LHCN-M2 (cell line): ENCODE measurements around the gene FZD10. TPM values are rescaled to one million over a fixed set of nuclear protein-coding genes. Genes with fewer than 3 reads are reported as not detected.

Experiments used
- DNase-seq: peaks from one replicate; pipeline ENCODE4 v3.0.0-alpha.2; 2012; ENCODE audit warnings: low read depth
- total RNA-seq: library from RNA; depleted of rRNA; stranded (reverse); fragments of >200 nt; gene quantifications from 2 replicates; pipeline ENCODE4 v1.2.3, GENCODE V29; 2014

FZD10 gene
- total RNA-seq, 1 experiment from 2014 or later: not detected

DNA sequence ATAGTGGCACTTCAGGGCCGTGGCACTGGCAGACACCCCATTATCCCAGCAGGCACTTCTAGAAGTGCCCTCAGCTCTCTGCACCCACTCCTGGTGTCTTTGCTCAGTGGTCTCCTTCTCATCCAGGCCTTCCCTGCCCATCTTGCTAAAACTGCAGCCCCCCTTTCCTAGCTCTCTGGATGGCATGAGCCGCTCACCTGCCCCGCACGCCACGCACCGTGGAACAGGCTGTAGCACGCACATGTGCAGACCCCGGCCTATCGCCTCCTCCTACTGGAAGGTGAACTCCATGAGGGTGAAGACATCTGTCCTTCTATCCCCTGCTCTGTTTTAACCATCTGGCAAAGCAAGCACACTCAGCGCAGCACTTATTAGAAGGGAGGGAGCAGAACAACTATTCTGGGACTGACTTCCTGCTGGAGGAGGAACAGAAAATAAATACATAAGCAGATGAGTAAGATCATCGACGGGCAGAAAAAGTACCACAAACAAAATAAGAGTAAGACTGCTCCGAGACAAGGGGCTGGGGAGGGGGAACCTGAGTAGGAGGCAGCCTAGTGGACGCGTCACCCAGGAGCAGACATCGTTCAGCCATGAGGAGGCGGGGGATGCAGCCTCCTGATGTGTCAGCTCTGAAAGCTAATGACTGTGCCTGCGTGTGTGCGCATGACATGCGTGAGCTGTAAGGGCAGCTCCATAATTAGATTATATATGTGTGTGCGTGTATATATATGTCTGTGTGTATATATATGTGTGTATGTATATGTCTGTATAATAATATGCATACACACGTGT, 7.8 kb upstream of the FZD10 start:
- DNase-seq: no peak

DNA sequence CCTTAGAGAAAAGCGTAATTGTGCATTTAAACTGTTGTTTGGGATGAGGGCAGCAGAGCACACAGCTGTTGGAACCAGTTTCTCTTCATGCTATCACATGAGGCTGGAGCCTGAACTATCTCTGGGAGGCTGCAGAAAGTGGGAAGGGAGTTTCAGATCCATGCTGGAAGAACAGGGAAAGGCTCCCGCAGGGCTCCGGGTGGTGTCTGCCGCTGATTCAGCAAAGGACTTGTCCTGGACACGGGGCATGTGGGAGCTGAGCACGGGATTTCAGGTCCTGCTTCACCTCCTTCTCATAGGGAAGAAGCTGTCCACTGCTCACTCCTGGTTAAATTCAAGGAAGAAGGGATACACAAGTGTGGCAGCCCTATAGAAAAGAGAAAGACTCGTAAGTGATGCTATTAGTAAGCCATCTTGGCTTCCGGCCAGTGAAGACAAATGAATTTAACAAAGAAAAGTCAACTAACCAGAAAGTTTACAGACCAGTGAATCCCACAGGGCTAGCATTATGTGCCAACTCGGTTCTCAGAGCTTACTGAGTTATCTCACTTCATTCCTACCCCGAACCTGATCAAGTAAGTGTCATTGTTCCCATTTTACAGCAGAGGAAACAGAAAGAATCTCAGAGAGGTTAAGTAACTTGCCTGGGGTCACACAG, 6.7 kb upstream of the FZD10 start:
- no peak for DNase-seq

DNA sequence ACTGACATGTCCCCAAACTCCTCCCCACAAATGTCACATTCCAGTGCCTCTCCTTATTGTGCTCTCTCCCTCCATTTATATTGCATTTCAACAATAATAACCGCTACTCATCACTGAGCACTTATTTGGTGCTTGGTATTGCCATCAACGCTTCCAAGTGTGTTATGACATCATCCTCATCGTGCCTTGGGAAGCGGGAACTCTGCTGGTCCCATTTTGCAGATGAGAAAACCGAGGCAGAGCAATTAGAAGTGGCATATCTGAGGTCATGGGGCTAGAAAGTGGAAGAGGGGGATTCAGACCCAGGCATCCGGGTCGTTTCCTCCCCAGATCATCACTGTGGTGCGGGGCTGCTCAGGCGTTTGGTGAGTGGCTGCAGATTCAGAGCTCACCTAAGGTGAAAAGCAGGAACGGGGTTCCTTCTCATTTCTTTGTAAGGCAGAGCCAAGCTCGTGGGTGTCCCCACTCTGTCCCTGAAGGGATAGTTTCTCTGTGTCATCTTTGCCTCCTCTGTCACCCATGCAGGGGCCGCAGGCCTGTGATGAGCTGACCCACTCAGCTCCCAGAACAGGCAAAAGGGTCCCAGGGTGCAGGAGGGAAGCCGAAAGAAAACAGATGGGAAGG, 5.5 kb upstream of the FZD10 start:
- DNase-seq: no peak

DNA sequence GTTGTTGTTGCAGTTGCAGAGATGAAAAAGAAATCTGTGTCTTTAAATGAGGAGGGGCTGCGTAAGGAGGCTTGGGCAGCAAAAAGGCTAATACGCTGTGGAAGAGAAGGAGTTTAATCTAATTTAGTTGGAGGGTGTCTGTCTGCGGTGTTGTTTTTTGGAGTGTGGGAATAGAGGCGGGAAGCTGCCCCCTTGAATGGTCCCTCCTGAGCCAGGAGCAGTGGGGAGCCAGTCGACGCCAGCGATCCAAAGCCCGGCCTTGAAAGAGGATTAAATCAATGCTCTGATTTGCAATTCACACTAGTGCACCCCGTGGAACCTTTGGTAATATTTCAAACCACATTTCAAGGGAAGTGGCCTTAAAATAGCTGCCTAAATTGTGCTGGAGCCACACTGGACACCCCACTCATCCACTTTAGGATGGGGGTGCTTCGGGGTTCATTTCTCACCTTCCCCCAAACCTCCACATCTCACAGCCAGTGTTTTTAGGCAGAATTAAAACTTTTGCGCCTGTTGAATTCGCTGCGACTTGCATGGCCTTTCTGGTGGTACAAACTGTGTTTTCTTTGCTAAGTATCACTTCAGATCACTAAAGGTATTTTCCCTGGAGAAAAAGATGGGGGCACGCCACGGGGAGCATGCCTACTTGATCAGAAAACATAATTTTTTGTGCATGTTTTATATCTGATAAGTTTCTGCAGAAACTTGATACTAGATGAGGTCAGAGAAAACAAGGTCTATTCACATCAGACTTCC, 4.1 kb upstream of the FZD10 start:
- no peak for DNase-seq

DNA sequence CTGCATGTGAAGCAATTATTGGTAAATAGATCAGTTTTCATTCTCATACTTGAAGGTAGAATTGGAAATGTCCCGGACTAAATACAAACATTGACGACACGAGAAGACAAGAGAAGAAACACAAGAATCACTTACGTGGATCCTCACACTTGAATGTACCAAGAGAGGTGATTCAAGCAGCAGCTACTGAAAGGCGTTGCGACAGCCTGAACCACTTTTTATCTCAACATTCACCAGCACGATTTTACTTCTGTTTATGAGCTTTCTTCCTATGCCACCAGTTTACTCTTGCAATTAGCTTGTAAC, 3.6 kb upstream of the FZD10 start:
- DNase-seq: no peak

DNA sequence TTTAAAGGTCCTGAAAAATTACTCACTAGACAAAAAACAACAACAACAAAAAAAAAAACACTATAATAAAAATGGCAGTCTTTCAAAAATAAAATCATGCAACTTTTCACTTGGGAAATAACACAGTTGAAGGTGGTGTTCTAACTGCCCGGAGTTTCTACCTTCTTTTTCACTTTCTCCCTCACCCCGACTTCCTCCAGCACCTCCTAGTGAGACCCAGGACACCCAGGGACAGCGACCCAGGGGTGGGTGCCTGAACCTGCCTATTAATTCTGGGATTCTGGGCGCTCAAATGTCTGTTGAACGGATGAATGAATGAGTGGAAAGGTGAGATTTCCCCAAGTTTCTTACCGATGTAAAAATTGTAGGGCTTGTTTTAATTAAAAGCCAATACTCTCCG, 2.0 kb upstream of the FZD10 start:
- DNase-seq: no peak

DNA sequence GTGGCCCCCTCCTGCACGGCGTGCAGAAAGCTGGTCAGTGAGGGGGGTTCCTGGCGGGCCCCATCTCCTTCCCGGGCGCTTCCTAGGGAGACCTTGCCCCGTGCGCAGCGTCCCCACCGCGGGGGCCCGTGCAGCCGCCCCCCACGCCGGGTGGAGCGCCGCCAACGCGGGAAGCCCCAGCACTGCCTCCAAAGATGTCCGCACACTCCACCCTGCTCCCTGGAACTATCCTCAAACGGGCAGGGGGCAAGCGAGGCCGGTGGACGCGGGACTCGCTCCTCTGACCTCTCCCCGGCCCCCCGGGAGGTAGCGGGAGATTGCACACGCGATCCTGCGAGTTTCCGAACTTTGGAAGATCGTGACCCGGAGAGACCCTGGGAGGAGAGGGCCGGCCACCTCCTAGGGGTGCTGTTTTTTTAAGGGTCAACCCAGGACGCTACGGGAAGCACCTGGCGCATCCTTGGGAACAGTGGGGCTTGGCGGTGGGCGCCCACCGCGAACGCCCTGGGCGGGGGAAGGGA, 1.5 kb upstream of the FZD10 start:
- DNase-seq: no peak

DNA sequence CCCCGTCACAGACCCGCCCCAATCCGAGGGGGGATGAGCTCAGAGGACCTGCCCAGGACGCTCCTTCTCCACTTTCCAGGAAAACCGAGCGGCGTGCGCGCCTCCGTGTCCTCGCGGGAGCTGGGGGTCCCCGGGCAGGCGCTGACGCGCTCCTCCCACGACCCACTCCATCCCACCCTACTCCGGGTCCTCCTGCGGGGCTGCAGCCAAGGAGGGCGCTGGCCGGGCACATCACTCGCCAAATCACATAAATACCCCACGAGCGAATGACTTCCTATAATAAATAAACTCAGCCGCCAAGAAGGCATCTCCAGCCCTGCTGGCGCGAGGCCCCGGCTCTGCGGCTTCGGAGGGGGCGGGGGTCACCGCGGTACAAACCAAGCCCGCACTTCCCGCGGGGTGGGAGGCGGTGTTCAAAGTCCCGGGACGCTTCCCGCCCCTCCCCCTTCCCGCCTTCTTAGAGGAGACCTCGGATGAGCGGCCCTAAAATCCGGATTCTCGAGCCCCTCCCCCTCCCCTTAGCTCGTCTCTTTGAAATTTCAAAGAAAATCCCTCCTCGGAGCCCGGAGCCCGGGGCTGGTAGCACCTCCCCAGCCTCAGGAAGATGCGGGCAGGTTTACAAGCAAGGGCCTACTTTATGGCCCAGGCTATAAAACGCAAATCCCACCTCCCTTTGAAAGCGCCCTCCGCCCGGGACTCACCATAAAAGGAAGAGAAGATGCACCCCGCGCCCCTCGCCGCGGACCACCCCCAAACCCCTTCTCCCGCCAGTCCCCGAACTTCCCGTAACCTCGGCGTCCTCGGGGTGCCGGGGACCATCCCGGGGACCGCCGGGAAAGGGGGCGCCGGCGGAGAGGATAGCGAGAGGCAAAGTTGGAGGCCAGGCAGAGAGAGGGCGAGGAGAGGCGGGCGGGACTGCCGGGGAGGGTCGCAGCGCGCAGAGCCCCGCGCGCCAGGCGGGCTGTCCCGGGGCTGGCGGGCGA, 712 bp upstream of the FZD10 start:
- no peak for DNase-seq

DNA sequence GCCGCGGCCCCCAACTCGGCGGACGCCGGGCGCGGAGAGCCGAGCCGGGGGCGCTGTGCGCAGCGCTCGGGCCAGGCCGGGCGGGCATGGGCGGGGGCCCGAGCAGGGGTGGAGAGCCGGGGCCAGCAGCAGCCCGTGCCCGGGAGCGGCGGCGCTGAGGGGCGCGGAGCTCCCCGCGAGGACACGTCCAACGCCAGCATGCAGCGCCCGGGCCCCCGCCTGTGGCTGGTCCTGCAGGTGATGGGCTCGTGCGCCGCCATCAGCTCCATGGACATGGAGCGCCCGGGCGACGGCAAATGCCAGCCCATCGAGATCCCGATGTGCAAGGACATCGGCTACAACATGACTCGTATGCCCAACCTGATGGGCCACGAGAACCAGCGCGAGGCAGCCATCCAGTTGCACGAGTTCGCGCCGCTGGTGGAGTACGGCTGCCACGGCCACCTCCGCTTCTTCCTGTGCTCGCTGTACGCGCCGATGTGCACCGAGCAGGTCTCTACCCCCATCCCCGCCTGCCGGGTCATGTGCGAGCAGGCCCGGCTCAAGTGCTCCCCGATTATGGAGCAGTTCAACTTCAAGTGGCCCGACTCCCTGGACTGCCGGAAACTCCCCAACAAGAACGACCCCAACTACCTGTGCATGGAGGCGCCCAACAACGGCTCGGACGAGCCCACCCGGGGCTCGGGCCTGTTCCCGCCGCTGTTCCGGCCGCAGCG, 639 bp downstream of the FZD10 start:
- DNase-seq: no peak

DNA sequence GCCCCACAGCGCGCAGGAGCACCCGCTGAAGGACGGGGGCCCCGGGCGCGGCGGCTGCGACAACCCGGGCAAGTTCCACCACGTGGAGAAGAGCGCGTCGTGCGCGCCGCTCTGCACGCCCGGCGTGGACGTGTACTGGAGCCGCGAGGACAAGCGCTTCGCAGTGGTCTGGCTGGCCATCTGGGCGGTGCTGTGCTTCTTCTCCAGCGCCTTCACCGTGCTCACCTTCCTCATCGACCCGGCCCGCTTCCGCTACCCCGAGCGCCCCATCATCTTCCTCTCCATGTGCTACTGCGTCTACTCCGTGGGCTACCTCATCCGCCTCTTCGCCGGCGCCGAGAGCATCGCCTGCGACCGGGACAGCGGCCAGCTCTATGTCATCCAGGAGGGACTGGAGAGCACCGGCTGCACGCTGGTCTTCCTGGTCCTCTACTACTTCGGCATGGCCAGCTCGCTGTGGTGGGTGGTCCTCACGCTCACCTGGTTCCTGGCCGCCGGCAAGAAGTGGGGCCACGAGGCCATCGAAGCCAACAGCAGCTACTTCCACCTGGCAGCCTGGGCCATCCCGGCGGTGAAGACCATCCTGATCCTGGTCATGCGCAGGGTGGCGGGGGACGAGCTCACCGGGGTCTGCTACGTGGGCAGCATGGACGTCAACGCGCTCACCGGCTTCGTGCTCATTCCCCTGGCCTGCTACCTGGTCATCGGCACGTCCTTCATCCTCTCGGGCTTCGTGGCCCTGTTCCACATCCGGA, 1.4 kb downstream of the FZD10 start:
- no peak for DNase-seq

DNA sequence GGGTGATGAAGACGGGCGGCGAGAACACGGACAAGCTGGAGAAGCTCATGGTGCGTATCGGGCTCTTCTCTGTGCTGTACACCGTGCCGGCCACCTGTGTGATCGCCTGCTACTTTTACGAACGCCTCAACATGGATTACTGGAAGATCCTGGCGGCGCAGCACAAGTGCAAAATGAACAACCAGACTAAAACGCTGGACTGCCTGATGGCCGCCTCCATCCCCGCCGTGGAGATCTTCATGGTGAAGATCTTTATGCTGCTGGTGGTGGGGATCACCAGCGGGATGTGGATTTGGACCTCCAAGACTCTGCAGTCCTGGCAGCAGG, 1.9 kb downstream of the FZD10 start:
- DNase-seq: no peak

DNA sequence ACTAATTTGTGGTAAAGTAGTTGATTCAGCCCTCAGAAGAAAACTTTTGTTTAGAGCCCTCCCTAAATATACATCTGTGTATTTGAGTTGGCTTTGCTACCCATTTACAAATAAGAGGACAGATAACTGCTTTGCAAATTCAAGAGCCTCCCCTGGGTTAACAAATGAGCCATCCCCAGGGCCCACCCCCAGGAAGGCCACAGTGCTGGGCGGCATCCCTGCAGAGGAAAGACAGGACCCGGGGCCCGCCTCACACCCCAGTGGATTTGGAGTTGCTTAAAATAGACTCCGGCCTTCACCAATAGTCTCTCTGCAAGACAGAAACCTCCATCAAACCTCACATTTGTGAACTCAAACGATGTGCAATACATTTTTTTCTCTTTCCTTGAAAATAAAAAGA, 2.7 kb downstream of the FZD10 start:
- no peak for DNase-seq

DNA sequence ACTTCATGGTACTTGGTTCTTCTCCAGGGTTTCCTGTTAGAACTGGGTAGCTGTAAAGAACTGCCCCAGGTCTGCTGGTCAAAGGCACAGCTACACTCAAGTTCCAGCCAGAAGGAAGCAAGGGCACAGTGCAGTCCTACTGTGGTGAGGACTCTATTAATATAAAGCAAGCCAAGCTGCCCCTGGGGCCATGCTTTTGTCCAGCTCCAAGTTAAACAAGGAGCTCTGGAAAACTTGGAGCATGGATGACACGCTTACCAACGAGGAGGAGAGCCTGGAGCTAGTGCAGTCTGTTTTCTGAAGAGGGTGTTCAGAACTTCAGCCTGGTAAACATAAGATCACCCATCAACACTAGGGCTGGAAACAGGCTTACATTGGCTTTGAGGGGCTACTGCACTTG, 4.0 kb downstream of the FZD10 start:
- DNase-seq: no peak

DNA sequence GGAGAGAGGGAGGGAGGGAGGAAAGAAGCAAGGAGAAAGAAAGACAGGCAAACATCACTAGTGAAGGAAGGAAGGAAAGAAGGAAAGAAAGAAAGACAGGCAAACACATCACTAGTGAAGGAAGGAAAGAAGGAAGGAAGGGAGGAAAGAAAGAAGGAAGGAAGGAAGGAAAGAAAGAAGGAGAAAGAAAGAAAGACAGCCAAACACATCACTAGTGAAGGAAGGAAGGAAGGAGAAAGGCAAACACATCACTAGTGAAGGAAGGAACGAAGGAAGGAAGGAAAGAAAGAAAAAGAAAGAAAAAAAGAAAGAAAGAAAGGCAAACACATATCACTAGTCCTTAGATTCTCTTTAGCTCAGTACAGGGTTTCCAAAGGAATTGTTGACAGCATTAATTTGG, 5.3 kb downstream of the FZD10 start:
- DNase-seq: no peak

DNA sequence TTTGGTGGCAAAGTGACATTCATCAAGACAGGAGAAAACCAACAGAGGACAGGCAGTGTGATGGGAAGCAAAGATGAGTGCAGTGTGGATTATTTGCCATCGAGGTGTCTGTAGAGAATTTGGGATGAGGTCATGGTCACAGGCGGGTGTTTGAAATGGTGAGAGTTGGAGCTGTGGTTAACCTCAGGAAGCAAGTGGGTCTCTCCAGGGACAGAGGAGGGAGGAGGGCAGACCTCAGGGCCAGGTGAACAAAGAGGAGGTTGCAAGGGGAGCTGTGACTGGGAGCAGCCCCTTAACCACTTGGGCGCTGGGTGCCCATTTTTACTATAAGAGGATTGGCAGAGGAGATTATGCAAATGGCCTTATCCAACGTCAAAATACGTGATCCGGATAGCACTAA, 7.0 kb downstream of the FZD10 start:
- no peak for DNase-seq

DNA sequence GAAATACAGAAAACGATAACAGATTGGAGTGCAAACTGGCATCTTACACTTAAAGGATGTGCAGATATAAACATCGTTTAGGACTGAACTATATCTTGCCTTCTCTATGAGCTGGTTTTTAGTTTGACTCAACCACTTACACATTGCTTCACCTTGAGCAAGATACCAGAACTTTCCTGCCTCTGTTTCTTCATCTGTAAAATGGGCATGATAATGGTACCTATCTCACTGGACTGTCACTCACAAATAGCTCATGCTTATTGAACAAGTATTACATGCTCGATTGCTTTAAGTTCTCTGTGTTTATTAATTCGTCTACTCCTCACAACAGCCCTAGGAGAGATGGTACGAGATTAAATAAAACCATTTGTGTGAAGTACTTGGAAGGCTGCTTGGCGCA, 7.7 kb downstream of the FZD10 start:
- DNase-seq: no peak

DNA sequence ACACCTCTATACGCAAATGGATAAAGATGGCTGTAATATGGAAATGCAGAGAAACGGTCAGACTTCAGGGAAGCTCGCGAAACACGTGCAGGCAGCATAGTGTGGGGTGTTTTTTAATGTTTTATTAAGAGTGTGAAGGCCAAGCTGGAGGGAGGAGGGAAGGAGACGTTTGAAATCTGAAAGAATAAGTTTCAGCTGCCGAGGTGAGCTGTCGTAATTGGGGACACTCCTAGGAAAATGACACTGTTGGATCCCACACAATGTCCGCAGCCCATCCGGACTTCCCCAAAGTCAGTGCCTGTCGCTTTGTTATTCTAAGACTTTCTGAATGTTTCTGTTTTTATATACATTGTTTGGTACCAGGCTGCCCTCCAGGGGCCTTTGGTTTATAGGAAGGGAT, 8.3 kb downstream of the FZD10 start:
- no peak for DNase-seq

DNA sequence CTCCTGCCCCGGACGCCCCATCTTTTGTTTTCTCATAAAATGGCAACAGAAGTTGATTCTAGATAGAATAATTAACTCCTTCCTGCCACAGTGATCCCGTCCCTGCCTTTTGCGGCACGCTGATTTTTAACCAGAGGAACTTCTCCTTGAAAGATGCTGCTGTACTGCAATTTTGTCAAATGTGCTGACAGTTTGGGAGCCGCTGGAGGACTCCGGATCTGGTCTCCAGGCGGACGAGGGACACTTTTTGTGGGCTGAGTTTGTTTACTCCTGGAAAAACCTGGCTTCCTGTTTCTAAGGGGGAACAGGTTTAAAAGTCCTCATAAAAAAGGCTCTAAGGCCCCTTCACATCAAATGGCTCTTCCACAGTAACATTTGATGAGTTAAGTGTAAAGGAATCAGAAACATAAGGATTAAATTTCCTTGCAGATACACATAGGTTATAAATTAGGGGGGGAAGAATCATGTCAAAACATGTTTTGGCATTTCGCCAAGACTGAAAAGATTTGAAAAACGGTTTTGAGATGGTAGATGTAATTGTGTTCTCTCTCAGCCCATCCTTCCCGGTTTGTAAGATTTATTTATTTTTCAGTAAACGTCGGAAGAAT, 15.5 kb downstream of the FZD10 start:
- no peak for DNase-seq

DNA sequence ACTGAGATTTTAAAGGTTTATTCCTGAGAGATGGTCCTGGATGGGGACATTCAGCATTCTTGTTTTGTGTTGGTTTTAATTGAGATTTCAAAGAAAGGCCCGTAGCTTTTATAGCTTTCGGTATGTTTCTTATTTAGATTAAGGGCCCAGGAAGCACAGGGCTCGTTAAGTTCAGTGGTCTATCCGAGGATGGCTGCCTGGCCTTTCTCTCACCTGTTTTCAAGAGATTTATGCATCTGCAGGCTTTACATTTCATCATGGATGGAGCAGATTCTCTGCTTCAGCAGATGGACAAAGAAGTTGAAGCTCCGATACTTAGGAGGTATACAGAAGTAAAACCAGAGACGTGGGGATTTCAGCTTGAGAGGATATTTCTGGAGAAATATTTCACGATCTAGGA, 16.0 kb downstream of the FZD10 start:
- DNase-seq: no peak
